GM18520 (cell line): ENCODE data around the gene SSTR1.

Experiments
- ATAC-seq: cut with Tn5 transposase; IDR thresholded peaks from one replicate; pipeline ENCODE4 v1.9.1; 2021; ENCODE audit not compliant: unreplicated experiment

SSTR1 gene

GRCh38 chr14:38233218-38233617 lies 25.5 kb downstream of the SSTR1 start:
- no peak for ATAC-seq

- ATAC-seq, result no peak
Observed at GRCh38 chr14:38238332-38238731, 30.6 kb downstream of the SSTR1 start.

DNA sequence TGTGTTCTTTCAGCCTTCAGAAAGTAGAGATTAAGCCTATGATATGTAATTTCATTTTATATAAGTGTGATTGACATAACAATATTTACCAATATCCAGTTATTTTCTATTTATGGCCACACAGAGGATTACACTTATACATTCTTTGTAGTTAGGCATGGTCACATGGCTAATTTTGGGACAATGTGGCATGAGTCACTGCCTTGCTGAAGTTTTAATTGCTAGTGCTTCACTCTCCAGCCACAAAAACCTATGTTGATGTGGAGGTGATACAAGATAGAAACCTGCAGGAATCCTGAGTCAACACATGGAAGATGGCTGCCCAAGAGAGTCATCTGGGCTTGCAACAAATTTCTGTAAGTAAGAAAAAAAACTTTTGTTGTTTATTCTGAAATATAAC lies 31.2 kb downstream of the SSTR1 start:
- ATAC-seq, result no peak

DNA sequence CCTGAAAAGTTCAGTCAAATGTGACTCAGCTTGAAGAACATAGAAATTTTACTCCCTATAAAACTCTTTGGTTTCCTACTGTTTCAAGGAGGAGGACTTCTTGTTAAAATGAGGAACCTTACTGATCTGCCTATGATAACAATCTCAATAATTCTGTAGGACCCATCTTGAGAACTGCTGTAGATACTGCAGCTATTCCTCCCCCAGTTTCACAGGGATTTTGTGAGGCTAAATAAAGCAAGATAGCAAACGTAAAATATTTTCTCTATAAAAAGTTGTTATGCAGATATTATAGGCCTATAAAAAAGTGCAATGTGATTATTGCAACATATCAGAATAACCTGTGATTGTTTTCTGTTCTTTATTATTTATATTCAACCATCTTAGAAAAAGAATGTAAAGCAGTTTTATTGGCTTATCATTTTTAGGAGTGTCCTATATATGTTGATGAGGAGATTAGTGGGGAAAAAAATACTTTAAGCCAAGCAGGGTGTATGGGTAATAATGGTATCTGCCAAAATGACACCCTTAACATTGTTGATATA lies 36.1 kb downstream of the SSTR1 start:
- no peak for ATAC-seq

DNA sequence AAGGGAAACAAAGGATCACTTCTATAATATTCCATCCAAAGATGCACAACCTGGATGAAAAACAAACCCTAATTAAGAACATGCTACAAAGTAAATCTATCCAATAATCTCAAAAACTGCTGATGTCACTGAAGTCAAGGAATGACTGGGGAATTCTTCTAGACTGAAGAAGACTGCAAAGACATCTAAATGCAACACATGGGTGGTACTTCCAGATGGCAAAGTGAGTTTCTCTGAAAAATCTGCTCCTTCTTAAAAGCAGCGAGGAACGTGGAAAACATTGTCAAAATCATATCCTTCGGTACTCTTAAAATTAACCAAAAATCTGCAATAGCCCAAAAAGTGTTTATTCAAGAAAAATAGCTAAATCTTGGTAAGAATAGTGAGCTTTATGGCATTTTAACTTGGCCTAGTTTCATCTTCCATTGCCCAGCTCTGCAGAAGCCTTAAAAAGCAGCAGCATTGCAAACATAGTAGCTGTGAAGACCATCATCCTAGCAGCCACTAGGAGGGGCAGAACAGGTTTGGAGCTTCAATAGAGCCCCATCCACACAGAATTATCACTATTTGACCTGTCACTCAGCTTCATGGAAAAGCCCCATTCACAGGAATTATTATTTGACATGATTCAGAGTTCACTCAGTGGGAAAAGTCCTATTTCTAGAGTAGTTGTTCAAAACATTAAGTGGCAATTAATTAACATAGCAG lies 40.8 kb downstream of the SSTR1 start:
- ATAC-seq, result no peak

- ATAC-seq, result no peak
Observed at GRCh38 chr14:38250331-38250730, 42.6 kb downstream of the SSTR1 start.

GRCh38 chr14:38252066-38252710 lies 44.5 kb downstream of the SSTR1 start:
- ATAC-seq, result no peak

DNA sequence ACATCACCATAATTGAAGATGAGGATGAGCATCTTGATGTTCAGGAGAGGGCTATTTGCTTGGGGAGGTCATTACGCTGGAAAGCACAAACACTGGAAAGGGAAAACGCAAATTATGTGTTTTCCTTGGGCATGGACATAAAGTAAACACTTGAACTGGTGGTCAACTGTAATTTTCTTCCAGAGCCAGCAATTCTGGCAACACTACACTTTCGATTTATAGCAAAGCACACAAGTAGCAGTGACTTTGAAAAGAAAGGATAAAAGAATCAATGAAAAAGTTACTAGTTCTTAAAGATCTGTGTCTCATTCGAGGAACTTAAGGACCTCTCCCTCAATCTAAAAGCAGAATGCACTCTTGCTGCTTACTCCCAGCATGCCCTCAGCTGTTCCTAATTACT lies 46.0 kb downstream of the SSTR1 start:
- no peak for ATAC-seq

DNA sequence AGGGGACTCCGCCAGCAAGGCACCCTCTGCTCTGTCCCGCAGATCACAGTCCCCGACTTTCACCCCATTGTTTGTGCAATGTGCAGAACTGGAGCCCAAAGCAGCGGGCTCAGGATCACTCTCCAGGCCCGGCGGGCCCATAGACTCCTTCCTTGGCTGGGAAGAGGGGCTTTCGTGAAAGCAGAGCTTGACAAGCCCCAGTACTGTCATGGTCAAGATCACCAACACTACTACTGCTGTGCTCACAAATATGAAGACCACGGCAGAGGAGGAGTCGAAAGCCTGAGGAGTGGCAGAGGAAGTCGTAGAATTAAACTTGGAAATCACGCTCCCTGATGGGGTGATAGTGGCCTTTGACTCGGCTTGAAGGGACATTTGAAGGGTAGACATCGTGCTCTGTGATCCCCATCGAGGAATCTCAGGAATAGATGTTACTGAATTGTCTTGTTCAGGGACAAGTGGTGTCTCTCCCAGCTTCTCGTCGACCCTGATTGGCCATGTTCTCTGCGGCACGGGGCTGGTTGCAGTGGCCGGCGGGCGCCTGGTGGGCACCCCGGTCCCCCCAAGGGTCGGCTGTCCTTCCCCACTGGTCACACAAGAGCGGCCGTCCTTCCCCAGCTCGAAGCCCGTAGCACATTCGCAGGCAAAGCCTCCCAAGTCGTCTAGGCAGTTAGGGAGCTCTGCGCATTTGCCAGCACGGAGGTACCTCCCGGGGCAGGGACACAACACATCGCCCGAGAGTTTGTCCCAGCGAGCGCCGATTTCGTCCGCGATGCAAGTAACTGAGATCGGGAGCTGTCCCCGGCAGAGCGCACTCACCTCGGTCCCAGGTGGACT lies 47.1 kb downstream of the SSTR1 start:
- ATAC-seq, result no peak

DNA sequence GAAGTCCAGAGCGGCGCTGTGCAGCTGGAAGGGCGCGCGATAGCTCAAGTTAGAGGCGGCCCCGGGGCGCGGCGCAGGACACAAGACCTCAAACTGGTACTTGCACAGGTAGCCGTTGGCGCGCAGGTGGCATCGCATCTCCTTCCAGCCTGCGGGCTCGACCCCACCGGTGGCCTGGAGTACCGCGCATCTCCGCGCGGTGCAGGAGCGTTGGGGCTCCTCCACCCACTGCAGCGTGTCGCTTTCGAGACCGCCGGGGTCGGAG lies 47.6 kb downstream of the SSTR1 start:
- no peak for ATAC-seq

DNA sequence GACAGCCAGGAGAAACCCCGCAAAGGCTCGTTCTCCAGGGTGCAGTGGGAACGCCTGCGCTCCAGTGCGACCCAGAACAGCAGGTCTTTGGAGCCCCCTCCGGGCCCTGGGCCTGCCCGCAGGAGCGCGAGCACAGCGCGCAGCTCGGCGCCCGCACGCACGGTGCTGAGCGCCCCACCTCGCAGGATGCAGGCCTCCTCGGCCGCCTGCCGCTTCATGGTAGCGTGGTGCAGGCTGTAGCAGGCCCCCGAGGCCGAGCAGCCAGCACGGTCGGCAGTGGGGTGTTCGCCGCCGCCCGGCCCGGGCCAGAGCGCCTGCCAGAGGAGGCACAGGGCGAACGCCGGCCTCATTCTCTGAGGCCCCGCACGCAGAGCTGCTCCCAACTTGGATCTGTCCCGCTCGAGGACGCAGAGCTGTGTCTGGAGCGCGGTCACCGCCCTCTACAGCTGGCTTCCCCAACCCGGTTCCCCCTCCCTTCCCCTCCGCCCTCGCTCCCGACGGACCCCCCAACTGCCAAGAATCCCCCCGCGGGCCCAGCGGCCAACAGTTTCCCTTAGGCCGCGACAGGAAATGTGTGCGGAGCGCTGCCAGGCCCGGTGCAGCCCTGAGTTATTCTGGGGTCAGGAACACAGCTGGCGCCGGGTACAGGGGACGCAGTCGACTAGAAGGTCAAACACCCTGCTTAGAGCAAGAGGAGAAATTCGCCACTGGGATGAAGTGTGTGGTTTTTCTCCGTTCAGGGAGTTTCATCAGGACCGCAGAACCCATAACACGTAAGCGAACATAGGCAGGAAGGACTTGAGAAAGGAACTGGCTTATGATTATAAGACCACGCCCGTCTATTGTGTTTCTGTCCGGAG lies 48.2 kb downstream of the SSTR1 start, which contains the start of gene CLEC14A:
Gene CLEC14A (minus strand): TSS at position 421 of the 860 bp plus-strand sequence. CDS start 71 bp downstream, at position 350.
- no peak for ATAC-seq

GRCh38 chr14:38256533-38256840 lies 48.8 kb downstream of the SSTR1 start:
- no peak for ATAC-seq

DNA sequence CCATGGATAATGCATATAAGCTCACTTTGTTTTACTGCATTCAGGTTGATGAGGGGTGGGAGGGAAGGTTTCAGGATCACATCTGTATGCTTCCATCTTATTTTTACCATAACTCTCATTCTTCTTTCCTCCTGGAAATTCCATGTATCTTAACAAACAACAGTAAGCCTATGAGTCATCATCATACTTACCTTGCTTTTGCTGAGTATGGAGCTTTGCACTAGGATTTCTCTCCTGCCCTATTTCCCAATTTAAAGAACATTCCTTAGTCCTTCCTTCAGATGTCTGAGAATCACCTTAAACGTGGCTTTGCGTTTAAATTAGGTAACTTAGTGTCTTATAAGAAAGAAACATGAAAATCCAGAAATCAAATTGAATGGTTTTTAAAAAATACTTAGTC lies 49.8 kb downstream of the SSTR1 start:
- ATAC-seq, result no peak

DNA sequence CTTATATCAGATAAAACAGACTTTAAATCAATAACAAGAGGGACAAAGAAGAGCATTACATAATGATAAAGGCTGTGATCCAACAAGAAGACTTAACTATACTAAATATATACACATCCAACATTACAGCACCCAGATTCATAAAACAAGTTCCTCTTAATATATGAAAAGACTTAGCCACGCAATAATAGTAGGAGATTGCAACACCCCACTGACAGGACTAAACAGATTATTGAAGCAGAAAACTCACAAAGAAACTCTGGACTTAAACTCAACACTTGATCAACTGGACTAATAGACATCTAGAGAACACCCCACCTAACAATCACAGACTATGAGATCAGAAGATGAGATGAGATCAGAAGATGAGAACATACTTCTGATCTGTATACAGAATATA lies 53.9 kb downstream of the SSTR1 start:
- no peak for ATAC-seq
